Kasumi-1 (cell line): ENCODE data around the gene C8A.

ENCODE experiments used
- DNase-seq, 2 experiments: peaks; one replicate each; lab custom pipeline; 2025; lab: John Stamatoyannopoulos, UW

The C8A gene

DNA sequence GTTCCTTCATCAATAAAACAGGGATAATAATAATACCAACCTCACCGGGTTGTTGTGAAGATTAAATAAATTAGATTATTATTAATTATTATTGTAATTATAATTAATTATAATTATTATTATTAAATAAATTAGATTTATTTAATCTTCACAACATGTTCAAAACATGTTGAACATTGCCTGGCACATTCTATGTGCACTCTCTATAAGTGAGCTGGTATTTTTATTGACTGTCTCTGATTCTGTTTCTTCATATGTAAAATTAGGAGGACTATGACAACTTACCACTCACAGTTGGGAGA is 112.1 kb downstream of the C8A start:
- DNase-seq: no peak

DNA sequence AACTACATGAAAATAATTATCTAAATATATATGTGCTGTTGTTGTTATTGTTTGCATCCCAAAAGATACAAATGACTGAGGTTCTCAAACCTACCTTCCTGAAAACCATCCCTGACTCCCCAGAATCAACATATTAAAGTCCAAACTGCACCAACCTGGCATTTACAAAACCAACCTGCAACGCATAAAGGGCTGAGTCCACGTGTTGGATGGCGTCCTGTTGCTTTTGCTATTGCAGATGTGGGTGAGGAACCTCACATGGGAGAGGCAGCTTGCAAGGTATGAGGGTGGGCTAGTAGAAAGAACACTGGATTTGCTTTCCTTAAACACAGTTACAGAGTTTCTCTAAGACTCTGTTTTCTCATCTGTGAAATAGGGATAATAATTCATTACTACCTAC is 112.8 kb downstream of the C8A start:
- DNase-seq: no peak
